Body of pancreas (tissue), 4 donors: ENCODE measurements around the gene AUTS2.

ENCODE experiments used
- CTCF ChIP-seq, 7 experiments: fragments of 450-650 bp in 4 of 7; fragments of 200-600 bp in 3 of 7; sonication (generic) in 3 of 7; IDR thresholded peaks; one replicate each; pipeline ENCODE4 v1.5.1; 2016 to 2019; ENCODE audit warnings: antibody characterized with exemption in 7 of 7
- POLR2A ChIP-seq, 3 donors: fragments of 450-650 bp; IDR thresholded peaks; one replicate each; pipeline ENCODE4 v1.6.1; 2016; ENCODE audit warnings: antibody characterized with exemption in 3 of 3, mild to moderate bottlenecking in 2 of 3

GRCh38 chr7:69625798-69626197 is 27.5 kb downstream of the AUTS2 start:
- TF ChIP-seq CTCF (IDR thresholded peaks at IDR 0.05) = no peak
- TF ChIP-seq POLR2A (IDR thresholded peaks at IDR 0.05) = no peak
